SH-SY5Y (cell line): ENCODE results near the gene MSANTD1.

ENCODE experiments used
- GATA2 ChIP-seq: IDR thresholded peaks from 2 replicates; pipeline ENCODE4 v1.6.1; 2011; ENCODE audit warnings: mild to moderate bottlenecking, low read depth, low read length
- GATA3 ChIP-seq: IDR thresholded peaks from 2 replicates; pipeline ENCODE4 v1.6.1; 2011; ENCODE audit warnings: low read depth, mild to moderate bottlenecking, low read length, moderate library complexity

DNA sequence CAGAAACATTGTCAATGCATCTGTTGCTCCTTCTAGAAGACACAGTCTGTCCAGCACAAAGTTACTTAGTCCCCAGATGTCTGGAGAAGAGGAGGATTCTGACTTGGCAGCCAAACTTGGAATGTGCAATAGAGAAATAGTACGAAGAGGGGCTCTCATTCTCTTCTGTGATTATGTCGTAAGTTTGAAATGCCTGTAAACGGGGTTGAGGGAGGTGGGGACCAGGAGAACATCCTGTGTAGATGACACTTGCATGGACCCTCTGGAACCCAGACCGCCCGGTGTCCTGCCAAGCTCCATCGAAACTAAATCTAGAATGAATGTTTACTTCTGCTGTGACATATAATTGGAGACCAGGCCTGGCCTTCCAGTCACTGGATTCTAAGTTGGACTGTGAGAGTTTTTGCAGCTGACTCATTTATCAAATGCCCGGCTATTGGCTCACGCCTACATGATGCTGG is 45.0 kb upstream of the MSANTD1 start:
- TF ChIP-seq GATA2 (no peak), GATA3 (no peak)
